ENCODE results near the gene LRRC36.
A peak's percentile ranks its signal among the peaks of the same experiment; 100 is the strongest.

Gene LRRC36

GRCh38 chr16:67384778-67385510 is 58.3 kb downstream of the LRRC36 start:
- DNase-seq = no peak
- in situ Hi-C loops (cut with MboI; ENCODE audit: low pct_unique_long_range_greater_than_20kb, low sequenced_read_pairs) = no loop called here

- no peak for DNase-seq
- in situ Hi-C loops (cut with MboI; ENCODE audit: low pct_unique_long_range_greater_than_20kb, low sequenced_read_pairs) = no loop called here
Measured at GRCh38 chr16:67386861-67387455, 60.3 kb downstream of the LRRC36 start.

GRCh38 chr16:67387479-67388079 is 61.0 kb downstream of the LRRC36 start:
- no peak for DNase-seq
- in situ Hi-C loops (cut with MboI; ENCODE audit: low pct_unique_long_range_greater_than_20kb, low sequenced_read_pairs) = no loop called here

DNA sequence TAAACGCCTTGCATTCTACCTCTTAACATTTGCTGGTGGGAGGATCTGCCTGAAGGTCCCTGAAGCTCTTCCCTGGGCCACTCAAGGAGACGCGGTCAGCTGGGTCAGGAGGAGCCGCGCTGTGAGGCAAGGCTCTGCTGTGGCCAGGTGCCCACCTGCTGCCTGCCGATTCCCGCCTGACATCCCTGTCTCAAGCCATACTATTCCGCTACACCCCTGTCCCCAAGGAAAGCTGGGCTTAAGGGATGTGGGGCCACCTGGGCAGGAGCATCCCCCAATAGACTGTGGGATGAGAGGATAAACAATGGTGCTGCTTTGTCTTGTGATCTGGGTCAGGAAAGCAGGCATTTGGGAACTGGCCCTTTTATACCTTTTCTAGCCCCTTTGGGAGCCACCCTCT is 61.6 kb downstream of the LRRC36 start:
- in situ Hi-C loops (cut with MboI; ENCODE audit: low pct_unique_long_range_greater_than_20kb, low sequenced_read_pairs) = no loop called here
- DNase-seq = no peak

DNA sequence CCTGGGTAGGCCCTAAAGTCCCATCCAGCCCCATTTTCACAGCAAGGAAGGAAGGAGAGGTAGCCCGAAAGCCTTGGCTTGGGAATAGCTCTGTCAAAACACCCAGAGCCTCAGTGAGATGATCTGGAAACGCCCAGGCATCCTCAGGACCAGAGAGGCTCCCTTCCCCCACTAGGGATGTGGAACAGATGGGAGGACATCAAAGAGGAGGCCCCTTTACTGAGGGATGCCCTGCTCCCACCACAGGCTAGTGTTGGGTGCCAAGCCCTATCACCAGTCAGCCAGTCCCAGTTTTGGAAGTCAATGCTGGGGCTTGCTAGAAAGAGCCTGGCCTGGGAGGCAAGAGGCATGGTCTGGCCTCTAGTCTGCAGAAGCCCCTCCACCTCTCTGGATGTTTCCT is 62.0 kb downstream of the LRRC36 start:
- in situ Hi-C loops (cut with MboI; ENCODE audit: low pct_unique_long_range_greater_than_20kb, low sequenced_read_pairs) = no loop called here

GRCh38 chr16:67389911-67390815 is 63.5 kb downstream of the LRRC36 start:
- DNase-seq = peak; percentile 61

More for the DNA sequence above, 62.0 kb downstream of the LRRC36 start:
- DNase-seq = no peak

GRCh38 chr16:67390816-67391423 is 64.3 kb downstream of the LRRC36 start:
- in situ Hi-C loops (cut with MboI; ENCODE audit: low pct_unique_long_range_greater_than_20kb, low sequenced_read_pairs) = no loop called here
- DNase-seq = no peak

More at GRCh38 chr16:67389911-67390815, 63.5 kb downstream of the LRRC36 start:
- in situ Hi-C loops (cut with MboI; ENCODE audit: low pct_unique_long_range_greater_than_20kb, low sequenced_read_pairs) = no loop called here

GRCh38 chr16:67391424-67392300 is 65.0 kb downstream of the LRRC36 start:
- DNase-seq = peak; percentile 15
- in situ Hi-C loops (cut with MboI; ENCODE audit: low pct_unique_long_range_greater_than_20kb, low sequenced_read_pairs) = no loop called here

DNA sequence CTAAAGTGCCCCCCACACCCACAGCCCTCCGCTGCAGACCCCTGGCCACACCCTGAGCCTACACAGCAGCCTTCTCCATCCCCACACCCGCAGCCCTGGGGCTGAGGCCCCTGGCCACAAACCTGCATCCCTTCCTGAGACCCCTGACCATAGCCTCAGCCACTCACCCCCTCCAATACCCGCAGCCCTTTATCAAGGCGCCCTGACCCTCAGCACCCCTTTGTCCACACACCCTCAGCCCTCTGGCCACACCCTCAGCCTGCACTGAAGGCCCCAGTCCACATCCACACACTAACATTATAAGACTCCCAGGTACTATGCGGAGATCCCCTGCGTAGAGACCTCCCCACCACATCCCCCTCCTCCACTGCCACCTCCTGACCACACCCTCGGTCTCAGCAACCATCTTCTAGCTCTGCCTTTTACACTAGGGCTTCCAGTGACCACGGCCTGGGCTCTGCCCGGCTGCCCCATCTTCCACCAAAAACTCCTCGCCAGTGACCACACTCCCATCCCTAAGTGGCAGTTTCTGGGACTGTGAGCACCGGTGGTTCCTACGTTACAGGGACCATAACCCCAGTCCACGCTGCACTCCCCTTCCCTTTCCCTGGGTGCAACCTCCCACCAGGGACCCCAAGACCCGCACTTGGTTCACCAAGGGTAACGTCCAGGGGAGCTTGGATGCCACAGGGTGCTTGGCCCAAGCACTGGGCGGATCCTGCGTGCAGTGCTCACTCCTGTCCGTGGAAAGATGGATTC is 65.9 kb downstream of the LRRC36 start:
- in situ Hi-C loops (cut with MboI; ENCODE audit: low pct_unique_long_range_greater_than_20kb, low sequenced_read_pairs) = no loop called here
- DNase-seq = no peak

DNA sequence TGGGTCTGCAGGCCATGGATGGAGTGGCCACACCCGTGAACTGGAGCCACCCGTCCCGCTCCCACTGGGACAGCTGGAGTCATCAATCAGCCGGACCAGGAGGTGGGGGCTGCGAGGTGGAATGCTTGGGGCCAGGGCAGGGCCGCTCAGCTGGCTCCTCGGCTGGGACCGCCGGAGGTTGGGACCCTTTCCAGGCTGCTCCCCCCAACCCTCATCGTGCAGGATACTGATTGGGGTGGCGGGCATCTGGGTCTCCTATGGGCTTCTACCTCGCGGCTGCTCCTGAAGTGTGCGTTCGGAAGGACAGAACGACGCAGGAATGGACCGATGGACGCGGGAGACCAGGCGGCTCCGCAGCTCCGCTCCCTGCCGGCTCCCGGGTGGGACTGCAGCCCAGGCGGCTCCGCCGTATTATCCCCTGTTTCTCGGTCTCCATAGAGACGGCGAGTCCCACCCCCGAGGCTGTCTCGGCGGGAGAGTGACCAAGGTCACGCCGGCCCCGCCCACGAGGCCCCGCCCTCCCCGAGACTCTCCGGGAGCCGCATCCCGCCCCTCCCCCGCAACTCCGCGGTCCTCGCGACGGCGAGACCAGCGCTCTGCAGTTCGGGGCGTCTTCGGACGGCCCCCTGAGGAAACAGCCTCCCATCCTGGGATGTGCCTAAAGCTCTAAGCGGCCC is 66.6 kb downstream of the LRRC36 start, which contains the start of gene TPPP3:
TPPP3 (minus strand) TSS at position 388 of the 677 bp plus-strand sequence. CDS start 2,387 bp downstream, outside the sequence.
- no peak for DNase-seq
- in situ Hi-C loops (cut with MboI; ENCODE audit: low pct_unique_long_range_greater_than_20kb, low sequenced_read_pairs) = no loop called here

GRCh38 chr16:67393788-67394154 is 67.2 kb downstream of the LRRC36 start:
- in situ Hi-C loops (cut with MboI; ENCODE audit: low pct_unique_long_range_greater_than_20kb, low sequenced_read_pairs) = no loop called here
- no peak for DNase-seq

- DNase-seq = peak; percentile 30
- in situ Hi-C loops (cut with MboI; ENCODE audit: low pct_unique_long_range_greater_than_20kb, low sequenced_read_pairs) = no loop called here
Measured at GRCh38 chr16:67394155-67395104, 67.8 kb downstream of the LRRC36 start.

- in situ Hi-C loops (cut with MboI; ENCODE audit: low pct_unique_long_range_greater_than_20kb, low sequenced_read_pairs) = no loop called here
- no peak for DNase-seq
Measured at GRCh38 chr16:67395105-67395457, 68.5 kb downstream of the LRRC36 start.

DNA sequence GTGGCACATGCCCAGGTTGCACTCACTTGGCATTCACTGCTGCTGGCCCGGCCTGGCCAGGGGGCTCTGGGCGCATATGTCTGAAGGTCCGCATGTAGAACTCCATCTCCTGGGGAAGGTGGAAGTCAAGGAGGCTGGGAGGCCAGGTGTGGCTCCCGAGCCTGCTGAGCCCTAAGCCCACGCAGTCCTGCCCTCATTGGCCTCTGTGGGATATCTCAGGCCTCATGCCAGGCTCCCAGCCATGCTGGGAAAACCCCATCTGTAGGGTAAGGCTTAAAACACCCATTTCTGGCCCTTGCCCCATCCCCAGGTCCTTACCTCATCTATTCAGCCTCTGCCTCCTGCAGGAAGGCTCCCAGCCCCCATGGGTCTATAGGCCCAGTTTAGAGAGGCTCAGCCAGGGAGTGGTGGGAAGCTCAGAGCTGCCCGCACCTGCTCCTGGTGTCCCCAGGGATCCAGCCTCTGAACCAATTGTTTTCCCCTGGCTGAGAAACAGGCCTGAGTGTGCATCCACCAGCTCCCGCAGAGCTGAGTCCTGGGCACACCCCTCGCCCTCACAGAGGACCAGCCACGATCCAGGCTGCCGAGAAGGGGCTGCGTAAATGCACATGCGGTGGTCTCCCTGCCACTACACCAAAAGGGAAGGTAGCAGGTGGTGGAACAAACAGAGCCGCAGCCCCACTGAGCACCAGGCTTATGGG is 69.0 kb downstream of the LRRC36 start:
- in situ Hi-C loops (cut with MboI; ENCODE audit: low pct_unique_long_range_greater_than_20kb, low sequenced_read_pairs) = no loop called here
- DNase-seq = no peak

Data from KBM-7 (cell line).